Neural progenitor cell (in vitro differentiated cells): ENCODE measurements around the gene MYH6.

ENCODE experiments used
- EZH2 ChIP-seq: fragments of 200-600 bp; sonication (generic); IDR thresholded peaks from 2 replicates; pipeline ENCODE4 v1.6.1; 2017; ENCODE audit warnings: antibody characterized with exemption, mild to moderate bottlenecking, moderate library complexity
- TF ChIP-seq, protein P1 (sequence below): fragments of 200-600 bp; sonication (generic); IDR thresholded peaks from 2 replicates; pipeline ENCODE4 v1.5.1; 2017; ENCODE audit warnings: antibody characterized with exemption, mild to moderate bottlenecking

DNA sequence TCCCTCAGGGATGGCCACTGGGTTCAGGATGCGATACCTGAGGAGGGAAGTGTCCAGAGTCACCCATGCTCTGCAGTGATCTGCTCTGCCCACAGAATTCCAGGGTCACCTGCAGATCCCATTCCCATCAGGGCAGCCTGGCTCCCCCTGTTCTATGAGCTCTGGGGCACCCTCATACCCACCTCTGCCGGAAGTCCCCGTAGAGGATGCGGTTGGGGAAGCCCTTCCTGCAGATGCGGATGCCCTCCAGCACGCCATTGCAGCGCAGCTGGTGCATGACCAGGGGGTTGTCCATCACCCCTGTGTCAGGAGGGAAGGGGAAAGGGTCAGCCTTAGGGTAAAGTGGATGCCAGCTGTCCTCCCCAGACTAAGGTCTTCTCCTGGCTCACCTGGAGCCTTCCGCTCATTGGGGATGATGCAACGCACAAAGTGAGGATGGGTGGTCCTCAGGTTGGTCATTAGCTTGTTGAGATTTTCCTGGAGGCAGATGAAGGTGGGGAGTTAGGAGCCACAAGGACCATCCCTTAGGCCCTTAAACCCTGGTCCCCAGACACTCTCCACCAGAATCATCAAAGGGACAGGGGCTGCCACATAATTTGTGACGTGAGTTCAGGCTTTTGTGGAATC is 11.2 kb downstream of the MYH6 start:
- TF ChIP-seq, protein P1, sequence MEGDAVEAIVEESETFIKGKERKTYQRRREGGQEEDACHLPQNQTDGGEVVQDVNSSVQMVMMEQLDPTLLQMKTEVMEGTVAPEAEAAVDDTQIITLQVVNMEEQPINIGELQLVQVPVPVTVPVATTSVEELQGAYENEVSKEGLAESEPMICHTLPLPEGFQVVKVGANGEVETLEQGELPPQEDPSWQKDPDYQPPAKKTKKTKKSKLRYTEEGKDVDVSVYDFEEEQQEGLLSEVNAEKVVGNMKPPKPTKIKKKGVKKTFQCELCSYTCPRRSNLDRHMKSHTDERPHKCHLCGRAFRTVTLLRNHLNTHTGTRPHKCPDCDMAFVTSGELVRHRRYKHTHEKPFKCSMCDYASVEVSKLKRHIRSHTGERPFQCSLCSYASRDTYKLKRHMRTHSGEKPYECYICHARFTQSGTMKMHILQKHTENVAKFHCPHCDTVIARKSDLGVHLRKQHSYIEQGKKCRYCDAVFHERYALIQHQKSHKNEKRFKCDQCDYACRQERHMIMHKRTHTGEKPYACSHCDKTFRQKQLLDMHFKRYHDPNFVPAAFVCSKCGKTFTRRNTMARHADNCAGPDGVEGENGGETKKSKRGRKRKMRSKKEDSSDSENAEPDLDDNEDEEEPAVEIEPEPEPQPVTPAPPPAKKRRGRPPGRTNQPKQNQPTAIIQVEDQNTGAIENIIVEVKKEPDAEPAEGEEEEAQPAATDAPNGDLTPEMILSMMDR, result no peak
- no peak for TF ChIP-seq EZH2
